ENCODE results near the gene WDR74.
A peak's percentile ranks its signal among the peaks of the same experiment; 100 is the strongest.
"Not testable (repeated sequence)": the region's sequence is repeated elsewhere in the genome, so short reads cannot be mapped to it uniquely, and the experiment has no call there.

The WDR74 gene

DNA sequence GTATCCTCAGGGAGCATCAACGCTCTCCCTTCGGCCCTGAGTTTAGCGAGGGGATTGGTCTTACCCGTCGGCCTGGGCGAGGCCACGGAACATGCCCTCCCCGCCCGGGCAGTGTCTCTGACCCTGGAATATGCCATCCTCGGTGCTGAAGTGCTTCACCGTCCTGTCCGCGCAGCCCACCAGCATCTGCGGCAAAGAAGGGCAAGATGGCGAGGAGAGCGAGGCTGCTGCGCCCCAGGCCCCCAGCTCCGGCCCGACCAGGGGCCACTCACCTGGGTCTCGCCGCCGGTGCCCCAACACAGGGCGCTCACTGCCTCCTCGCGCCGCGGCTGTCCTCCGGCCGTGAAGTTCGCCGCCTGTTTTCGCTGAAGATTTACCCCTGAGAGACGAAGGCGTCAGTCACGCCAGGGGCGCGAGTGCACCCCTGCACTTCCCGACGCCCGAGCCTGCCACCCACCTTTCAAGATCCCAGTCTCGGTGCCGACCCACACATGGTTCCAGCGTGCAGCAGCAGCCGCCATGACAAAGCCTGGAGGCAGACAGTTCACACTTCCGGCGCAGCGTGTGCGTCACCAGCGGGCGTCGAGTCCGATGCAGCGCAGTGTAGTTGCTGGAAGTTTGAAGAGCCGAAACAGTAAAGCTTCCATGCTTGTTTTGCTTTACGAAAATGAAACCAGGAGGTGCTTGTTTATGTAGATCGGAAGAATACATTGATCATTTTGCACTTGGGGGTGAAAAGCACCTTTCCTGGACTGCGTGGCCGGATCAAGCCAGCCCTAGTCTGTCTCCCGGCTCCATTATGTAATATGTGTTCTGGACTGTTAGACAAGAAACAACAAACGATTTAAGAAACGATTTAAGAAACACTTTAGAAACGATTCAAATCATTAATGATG, at the start of gene WDR74:
Gene WDR74 (minus strand): TSS at position 541 of the 896 bp plus-strand sequence. CDS start 20 bp downstream, at position 521.
- DNase-seq = peak; percentile 95

DNA sequence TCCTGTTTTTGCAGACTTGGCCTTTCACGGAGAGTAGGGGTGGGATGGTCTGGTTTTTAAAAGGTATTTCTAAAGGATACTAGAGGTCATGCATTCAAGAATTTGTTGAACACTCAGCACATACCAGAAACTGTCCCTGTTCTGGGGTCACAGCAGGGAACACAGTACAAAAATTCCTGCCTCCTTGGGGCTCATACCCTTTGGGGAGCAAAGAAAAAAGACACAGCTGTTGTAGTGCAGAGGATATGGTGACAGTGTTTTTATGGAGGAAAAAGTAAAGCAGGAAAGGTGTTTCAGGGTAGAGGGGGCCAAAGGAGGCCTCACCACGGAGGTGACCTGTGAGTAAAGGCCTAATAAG, 49.7 kb upstream of the WDR74 start:
- no peak for DNase-seq

DNA sequence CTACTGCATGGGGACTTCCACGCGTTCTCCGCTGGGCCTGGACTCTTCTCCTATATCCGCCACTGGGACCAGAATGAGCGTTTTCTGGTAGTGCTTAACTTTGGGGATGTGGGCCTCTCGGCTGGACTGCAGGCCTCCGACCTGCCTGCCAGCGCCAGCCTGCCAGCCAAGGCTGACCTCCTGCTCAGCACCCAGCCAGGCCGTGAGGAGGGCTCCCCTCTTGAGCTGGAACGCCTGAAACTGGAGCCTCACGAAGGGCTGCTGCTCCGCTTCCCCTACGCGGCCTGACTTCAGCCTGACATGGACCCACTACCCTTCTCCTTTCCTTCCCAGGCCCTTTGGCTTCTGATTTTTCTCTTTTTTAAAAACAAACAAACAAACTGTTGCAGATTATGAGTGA, 49.0 kb upstream of the WDR74 start:
- DNase-seq = no peak

DNA sequence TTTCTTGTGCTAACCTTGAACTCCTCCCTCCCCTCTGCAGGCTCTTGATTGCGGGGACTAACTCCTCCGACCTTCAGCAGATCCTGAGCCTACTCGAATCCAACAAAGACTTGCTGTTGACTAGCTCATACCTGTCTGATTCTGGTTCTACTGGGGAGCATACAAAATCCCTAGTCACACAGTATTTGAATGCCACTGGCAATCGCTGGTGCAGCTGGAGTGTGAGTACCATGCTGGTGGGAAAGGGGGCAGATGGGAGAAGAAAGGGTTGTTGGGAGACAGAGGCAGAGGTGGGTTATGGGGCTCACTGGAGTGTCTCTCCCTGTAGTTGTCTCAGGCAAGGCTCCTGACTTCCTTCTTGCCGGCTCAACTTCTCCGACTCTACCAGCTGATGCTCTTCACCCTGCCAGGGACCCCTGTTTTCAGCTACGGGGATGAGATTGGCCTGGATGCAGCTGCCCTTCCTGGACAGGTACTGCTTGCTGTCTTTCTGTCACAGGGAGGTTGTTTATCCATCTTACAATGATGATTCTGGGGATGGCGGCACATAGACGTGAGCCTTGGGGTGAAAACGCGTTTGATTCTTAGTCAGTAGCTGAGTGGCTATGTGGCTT, 45.9 kb upstream of the WDR74 start:
- DNase-seq = no peak

DNA sequence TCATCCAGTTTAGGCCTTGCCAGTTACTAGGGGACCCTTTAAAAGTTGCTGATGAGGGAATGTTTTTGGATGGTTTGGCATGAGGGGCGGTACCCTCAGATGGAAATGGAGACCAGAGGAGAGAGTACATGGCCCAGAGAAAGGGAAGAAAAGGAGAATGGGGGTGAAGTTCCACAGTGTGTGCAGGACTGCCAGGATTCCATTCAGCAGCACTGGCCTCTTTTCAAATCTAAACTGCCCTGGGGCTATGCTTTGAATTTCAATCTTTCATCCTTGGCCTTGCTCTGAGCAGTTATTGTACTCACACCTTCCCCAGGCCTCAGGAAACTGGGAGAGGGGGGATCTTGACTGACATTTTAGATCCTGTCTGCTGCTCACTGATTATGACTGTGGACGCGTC, 44.3 kb upstream of the WDR74 start:
- DNase-seq = no peak

DNA sequence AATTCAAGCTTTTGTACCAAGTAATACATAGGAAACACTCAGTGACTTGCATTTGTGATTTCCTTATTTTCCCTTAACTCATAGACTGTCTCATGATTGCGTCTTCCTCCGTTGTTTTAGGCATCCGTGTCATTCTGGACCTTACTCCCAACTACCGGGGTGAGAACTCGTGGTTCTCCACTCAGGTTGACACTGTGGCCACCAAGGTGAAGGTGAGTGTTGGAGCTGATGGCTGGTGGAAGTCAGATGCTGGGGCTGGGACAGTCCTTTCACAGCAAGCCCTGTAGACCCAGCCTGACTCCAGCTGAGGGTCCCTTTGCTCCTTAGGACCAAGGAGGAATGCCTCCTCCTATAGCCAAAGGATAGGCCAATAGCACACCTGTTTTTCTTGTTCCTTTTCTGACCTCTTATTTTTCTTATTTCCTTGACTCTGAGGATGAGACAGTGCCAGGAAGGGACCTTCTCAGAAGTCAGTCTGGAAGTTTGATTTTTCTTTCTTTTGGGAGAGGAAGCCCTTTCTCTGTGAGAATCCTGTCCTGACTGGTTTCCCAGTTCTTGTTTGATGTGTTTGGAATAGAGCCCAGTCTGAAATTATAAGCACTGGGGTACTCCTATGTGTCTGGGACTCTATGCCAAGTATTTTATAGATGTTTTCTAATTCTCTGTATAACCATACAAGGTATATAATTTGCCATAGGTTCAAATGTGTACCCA, 43.6 kb upstream of the WDR74 start:
- no peak for DNase-seq

DNA sequence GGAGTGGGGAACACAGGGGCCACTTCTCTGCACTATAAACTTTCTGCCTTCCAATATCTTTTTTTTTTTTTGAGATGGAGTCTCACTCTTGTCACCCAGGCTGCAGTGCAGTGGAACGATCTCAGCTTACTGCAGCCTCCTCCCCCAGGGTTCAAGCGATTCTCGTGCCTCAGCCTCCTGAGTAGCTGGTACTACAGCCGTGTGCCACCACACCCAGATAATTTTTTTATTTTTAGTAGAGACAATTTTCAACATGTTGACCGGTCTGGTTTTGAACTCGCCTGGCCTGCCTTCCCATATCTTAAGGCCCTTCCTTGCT, 43.0 kb upstream of the WDR74 start:
- no peak for DNase-seq

DNA sequence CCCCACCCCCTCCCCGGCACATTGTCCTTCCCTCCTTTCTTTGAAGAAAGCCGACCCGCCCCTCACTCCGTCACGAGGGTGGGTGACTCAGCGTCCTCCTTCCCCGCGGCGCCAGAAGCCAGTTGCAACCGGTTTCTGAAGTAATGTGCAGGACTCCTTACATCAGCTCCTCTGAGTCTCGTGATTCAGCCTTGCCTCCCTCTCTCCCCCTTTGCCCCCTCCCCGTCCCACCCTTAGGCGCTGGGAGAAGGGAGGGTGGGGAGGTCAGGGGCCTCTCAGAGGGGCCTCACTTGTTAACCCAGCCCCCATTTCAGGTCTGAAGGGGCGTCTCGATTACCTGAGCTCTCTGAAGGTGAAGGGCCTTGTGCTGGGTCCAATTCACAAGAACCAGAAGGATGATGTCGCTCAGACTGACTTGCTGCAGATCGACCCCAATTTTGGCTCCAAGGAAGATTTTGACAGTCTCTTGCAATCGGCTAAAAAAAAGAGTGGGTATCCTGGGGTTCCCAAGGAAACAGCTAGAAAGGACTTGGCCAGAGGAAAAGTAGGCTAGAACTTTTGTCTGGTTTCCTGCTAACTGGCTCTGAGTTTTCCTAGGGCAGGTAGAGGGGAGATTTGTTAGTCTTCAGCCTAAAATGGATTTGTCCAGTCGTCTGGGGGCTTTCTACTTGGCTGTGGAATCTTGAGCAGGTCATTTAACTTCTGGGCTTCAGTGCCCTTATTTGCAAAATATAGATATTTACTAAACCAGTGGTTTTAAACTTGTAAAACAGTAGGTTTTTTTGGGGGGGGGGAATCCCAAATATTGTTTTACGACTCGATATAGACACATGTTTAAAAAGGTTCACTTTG, 42.4 kb upstream of the WDR74 start:
- peak; percentile 77 for DNase-seq

DNA sequence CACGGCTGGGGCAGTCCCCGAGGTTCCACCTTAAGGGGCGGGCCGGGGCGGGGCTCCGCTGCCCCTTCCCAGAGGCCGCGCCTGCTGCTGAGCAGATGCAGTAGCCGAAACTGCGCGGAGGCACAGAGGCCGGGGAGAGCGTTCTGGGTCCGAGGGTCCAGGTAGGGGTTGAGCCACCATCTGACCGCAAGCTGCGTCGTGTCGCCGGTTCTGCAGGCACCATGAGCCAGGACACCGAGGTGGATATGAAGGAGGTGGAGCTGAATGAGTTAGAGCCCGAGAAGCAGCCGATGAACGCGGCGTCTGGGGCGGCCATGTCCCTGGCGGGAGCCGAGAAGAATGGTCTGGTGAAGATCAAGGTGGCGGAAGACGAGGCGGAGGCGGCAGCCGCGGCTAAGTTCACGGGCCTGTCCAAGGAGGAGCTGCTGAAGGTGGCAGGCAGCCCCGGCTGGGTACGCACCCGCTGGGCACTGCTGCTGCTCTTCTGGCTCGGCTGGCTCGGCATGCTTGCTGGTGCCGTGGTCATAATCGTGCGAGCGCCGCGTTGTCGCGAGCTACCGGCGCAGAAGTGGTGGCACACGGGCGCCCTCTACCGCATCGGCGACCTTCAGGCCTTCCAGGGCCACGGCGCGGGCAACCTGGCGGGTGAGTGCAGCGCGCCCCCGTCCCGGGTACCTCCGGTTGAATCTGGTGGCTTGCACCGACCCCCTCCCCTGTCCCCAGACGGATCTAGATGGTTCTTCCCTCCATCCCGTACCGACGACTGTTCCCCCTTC, 41.6 kb upstream of the WDR74 start, which contains the start of gene SLC3A2:
Gene SLC3A2 (plus strand): TSS at position 94 of the 776 bp plus-strand sequence. CDS start 128 bp downstream, at position 222.
- DNase-seq = peak; percentile 83

DNA sequence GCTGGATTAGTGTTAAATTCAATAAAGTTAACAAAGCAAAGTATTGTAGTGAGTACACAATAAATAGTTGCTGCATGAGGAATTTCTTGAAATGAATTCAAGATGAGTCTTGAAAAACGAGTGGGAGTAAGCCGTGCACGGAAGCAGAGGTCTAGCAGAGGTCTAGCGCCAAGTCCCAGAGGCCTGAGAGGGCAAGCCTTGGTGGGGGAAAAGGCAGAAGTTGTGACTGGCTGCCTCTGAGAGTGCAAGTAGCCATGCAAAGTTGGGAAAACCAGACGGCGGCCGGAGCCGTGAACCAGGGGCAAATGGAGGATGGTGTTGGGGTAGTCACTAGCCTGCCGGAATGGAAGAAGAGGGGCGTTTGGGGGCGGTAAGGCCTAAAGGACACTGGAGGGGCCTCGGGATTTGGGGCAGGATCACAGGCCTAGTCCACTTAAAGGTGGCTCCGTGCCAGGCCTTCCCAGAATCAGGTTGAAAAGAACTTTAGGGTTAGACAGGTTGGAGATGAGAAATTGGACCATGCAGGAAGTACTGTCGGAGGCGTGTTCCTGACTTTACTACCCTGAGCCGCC, 40.9 kb upstream of the WDR74 start:
- no peak for DNase-seq

DNA sequence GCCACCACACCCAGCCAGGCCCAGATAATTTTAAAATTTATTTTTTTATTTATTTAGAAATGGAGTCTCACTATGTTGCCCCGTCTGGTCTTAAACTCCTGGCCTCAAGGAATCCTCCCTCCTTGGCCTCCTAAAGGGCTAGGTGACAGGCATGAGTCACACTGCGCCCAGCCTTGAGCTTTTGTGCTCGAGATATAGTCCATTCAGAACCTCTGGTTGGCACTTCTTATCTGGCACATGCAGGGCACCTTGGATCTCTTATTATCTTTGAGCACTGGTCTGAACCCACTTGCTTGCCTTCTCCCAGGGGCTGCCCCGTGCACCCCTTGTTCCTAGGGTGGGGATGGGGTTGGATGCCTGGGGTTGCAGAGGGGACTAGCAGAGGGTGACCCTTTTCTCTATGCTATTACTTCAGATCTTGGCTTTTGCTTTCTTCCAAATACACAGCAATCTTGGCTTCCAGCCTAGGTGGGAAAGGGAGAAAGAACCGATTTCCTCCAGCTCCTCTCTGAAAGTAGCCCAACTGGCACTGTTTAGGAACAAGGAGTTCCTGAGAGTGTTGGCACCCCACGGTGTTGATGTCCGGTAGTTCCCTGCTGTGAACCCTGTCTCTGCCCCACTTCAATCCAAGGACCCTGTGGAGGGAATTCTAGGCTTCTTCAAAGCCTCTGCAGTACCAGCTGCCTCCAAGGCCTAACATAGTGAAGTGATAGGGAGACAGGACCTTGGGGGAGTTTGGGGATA, 40.0 kb upstream of the WDR74 start:
- no peak for DNase-seq

DNA sequence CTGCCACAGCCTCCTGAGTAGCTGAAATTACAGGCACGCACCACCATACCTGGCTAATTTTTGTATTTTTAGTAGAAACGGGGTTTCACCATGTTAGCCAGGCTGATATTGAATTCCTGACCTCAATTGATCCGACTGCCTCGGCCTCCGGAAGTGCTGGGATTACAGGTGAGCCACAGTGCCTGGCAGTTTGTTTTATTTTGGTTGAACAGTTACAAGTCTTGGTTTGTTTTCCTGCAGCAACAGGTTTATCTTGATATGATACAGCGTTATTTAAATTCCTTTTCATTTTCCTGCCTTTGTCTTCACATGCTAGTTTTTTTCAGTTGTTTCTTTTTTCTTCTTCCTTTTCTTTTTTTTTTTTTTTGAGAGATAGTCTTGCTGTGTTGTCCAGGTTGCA, 37.3 kb upstream of the WDR74 start:
- DNase-seq = no peak

DNA sequence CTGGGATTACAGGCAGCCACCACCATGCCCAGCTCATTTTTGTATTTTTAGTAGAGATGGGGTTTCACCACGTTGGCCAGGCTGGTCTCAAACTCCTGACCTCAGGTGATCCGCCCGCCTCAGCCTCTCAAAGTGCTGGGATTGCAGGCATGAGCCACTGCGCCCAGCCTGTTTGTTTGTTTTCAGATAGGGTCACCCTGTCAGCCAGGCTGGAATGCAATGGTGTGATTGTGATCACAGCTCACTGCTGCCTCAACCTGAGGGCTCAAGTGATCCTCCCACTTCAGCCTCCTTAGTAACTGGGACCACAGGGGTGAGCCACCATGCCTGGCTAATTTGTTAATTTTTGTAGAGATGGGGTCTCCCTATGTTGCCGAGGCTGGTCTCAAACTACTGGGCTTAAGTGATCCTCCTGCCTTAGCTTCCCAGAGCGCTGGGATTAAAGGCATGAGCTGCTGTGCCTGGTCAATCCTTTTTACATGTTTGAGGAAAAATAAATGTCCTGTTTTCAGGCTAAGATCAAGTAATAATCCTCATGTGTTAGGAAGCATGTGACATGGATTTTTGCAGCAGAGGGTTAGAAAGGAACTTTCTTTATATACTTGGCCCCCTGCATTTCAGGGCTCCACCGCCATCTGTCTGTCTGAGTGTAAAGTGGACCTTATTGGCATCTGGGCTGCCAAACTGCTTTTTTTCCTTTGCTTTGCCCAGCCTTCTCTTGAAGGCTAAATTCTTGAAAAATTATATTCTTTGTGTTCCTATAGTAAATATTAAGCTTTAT, 36.5 kb upstream of the WDR74 start:
- DNase-seq = no peak

DNA sequence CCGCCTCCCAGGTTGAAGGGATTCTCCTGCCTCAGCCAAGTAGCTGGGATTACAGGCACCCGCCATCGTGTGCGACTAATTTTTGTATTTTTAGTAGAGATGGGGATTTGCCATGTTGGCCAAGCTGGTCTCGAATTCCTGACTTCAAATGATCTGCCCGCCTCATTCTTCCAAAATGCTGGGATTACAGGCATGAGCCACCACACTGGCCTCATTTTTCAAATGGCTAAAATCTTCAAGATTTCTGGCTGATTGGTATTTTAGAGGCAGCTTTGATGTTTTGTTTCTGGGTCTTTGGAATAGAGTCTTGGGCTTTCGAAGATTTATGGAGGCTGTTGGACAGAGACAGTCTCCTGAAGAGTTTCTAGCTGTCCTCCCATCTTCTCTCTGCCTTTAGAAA, 35.5 kb upstream of the WDR74 start:
- DNase-seq = no peak

DNA sequence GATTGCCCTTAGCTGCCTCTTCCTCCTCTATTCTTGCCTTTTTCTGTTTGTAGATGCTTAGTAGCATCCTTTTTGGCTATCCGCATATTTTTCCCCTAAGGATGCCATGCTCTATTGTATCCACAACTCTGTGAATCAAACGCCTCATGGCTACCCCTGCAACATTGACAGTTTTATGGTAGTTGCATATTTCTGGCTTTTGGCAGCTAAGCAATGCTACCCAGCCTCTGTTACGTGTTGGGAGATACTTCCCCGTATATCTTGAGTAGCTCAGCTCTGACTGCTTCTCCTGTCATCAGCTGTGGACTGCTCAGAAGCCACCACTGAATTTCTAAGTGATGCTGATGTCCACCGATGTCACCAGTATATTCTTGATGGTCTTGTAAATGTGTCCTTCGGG, 26.2 kb upstream of the WDR74 start:
- DNase-seq = no peak

DNA sequence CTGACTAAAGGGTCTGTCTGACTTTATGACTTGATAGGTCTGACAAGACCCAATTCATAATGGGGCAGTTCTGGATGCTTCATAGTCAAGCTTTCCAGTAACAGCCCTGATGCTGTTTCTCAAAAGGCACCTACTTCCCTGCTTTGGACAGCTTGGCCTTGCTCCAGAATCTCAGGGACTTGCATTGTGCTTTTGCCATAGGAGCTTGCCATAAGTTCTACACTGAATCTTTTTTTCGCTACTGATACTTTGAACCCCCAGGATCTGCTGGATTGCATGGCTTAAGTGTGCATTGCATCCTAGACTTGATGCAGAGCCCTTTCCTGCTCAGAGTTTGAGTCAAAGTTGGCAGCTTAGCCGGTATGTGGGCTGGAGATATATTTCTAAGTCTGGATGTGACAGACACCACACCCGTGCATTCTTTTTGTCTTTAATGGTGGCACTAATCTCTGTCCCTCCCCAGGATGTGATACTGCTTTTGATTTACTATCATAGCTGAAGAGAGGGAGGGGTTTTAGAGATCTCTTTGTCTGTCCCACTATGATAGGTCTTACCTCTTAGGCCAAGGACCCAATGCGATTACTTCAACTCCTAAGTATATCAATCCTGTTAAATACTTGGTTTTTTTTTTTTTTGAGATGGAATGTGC, 24.4 kb upstream of the WDR74 start:
- no peak for DNase-seq

DNA sequence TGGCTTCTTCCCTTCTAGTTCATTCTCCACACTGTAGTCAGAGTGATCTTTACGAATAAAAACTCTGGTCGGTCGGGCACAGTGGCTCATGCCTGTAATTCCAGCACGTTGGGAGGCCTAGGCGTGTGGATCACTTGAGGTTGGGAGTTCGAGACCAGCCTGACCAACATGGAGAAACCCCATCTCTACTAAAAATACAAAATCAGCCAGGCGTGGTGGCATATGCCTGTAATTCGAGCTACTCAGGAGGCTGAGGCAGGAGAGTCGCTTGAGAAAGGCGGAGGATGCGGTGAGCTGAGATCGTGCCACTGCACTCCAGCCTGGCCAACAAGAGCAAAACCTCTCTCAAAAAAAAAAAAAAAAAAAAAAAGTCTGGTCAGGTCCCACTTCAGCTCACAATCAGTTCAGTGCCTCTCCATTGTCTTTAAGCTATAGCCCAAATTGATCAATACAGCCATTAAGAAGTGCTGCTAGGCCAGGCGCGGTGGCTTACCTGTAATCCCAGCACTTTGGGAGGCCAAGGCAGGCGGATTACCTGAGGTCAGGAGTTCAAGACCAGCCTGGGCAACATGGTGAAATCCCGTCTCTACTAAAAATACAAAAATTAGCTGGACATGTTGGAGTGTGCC, 22.3 kb upstream of the WDR74 start:
- not testable (repeated sequence) for DNase-seq

DNA sequence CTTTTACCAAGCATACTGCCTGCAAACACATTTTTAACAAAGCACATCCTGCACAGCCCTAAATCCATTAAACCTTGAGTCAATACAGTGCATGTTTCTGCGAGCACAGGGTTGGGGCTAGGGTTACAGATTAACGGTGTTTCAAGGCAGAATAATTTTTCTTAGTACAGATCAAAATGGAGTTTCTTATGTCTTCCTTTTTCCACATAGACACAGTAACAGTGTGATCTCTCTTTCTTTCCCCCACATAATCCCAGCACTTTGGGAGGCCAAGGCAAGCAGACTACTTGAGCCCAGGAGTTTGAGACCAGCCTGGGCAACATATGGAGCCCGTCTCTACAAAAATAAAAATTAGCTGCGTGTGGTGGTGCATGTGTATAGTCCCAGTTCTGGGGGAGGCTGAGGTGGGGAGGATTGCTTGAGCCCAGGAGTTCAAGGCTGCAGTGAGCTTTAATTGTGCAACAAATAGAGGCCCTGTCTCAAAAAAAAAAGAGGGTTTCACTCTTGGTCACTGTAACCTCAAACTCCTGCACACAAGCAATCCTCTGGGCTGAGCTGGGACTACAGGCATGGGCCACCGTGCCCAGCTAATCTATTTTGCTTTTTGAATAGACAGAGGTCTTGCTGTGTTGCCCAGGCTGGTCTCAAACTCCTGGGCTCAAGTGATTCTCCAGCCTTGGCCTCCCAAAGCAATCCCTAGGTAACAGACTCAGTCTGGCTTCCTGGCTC, 21.6 kb upstream of the WDR74 start:
- DNase-seq = no peak
